Gastrocnemius medialis (tissue), 4 donors: Measurements from ENCODE around the gene GALNT16.

ENCODE experiments used
- CTCF ChIP-seq, 5 experiments: fragments of 450-650 bp in 3 of 5; fragments of 200-600 bp in 2 of 5; sonication (generic) in 2 of 5; IDR thresholded peaks in 4 of 5; conservative IDR thresholded peaks in 1 of 5; 1 replicate in 4 of 5; 2 replicates in 1 of 5; pipeline ENCODE4 v1.5.1; 2016 to 2019; ENCODE audit warnings: antibody characterized with exemption in 5 of 5, mild to moderate bottlenecking in 3 of 5, moderate library complexity in 3 of 5
- POLR2A ChIP-seq, 2 donors: fragments of 450-650 bp; IDR thresholded peaks; one replicate each; pipeline ENCODE4 v1.6.1; 2017; ENCODE audit warnings: antibody characterized with exemption in 2 of 2, mild to moderate bottlenecking in 2 of 2, moderate library complexity in 2 of 2

- TF ChIP-seq CTCF (IDR thresholded peaks at IDR 0.05 in 4 of 5, conservative IDR thresholded peaks at IDR 0.05 in 1 of 5) (no peak), POLR2A (IDR thresholded peaks at IDR 0.05) (no peak)
These were observed 78.0 kb downstream of the GALNT16 start for GRCh38 chr14:69337984-69338383.
